Heart left ventricle (tissue), 13 donors: Measurements from ENCODE around the gene SZT2.

Experiments used
- CTCF ChIP-seq, 12 donors: fragments of 200-600 bp; sonication (generic) in 4 of 12; IDR thresholded peaks; one replicate each; pipeline versions ENCODE4 v1.5.0 to v1.8.0; 2018 to 2022; ENCODE audit warnings: antibody characterized with exemption in 12 of 12, mild to moderate bottlenecking in 5 of 12
- POLR2A ChIP-seq, 2 donors: fragments of 450-650 bp; IDR thresholded peaks; one replicate each; pipeline ENCODE4 v1.6.1; 2017; ENCODE audit warnings: antibody characterized with exemption in 2 of 2, mild to moderate bottlenecking in 2 of 2, moderate library complexity in 2 of 2
- donor health status: ischemic (EF 13 %, LVEDD 7.1; RV severe dilation, severe dysfunction).
- donor health status: DM: no; HTN: yes; CAD: no.
- donor health status: DM: no; HTN: no; CAD: no.
- donor health status: ischemic (EF 25% LVEDD 6.9; RV normal size, moderate dysfunction).
- donor health status: ischemic (EF 25% LVEDD 5.7; RV mildly dilated, moderate dysfunction).
- donor health status: ischemic (EF 35%, LVEDD 5.7; RV mildly dilated, moderate dysfunction).
- donor health status: nonischemic (EF 11% LVEDD 7.7; RV severe dilation, severe dysfunction).
- donor health status: DM: yes; HTN: yes; CAD: no.
- donor health status: PGD.
- donor health status: ischemic (EF 29% LVEDD 5.4; RV normal size, mild dysfunction).
- donor health status: nonischemic (EF 23%, LVEDD 6.1; RV moderate dilation, normal function).

GRCh38 chr1:43365678-43366077 lies 24.0 kb upstream of the SZT2 start:
- TF ChIP-seq POLR2A (IDR thresholded peaks at IDR 0.05) (no peak), CTCF (IDR thresholded peaks at IDR 0.05) (no peak)
